ENCODE results near the gene CSRP2. TPM values are rescaled to one million over a fixed set of nuclear protein-coding genes. Genes with fewer than 3 reads are reported as not detected.

The CSRP2 gene
- total RNA-seq, 4 donors from 2014 or later = 1.9 to 9.6 (median 8.3) TPM

DNA sequence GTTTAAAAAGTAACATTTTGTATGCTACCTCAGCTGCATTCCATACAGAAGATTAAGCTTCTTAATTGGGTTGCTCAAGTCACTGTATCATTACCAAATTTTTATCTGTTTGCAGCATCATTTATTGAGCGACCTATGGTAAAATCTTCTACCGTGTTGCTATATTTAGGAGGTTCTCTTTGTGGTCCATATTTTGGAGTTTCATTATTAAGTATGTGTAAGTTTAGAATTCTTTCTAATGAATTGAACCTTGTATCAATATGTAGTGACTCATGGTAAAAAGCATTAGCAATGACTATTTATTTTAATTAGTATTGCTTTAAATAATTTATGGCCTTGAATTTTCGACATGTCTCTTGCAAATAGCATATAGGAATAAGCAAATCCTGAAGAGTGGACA, 42.2 kb downstream of the CSRP2 start:
- TF ChIP-seq EP300 (IDR thresholded peaks at IDR 0.05; ENCODE audit: low read depth) (no peak), POLR2AphosphoS5 (IDR thresholded peaks at IDR 0.05) (no peak), POLR2A (IDR thresholded peaks at IDR 0.05) (no peak)
- TF ChIP-seq, protein P1, sequence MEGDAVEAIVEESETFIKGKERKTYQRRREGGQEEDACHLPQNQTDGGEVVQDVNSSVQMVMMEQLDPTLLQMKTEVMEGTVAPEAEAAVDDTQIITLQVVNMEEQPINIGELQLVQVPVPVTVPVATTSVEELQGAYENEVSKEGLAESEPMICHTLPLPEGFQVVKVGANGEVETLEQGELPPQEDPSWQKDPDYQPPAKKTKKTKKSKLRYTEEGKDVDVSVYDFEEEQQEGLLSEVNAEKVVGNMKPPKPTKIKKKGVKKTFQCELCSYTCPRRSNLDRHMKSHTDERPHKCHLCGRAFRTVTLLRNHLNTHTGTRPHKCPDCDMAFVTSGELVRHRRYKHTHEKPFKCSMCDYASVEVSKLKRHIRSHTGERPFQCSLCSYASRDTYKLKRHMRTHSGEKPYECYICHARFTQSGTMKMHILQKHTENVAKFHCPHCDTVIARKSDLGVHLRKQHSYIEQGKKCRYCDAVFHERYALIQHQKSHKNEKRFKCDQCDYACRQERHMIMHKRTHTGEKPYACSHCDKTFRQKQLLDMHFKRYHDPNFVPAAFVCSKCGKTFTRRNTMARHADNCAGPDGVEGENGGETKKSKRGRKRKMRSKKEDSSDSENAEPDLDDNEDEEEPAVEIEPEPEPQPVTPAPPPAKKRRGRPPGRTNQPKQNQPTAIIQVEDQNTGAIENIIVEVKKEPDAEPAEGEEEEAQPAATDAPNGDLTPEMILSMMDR (IDR thresholded peaks at IDR 0.05) = no peak
- no peaks in the 10 kb centered on the region for H3K4me1 ChIP-seq
- H3K9me3 ChIP-seq = no peaks in the 10 kb centered on the region
- intact Hi-C loops (cut with DNase I; ENCODE audit: low total_unique reads) (no loop called here), in situ Hi-C loops (cut with MboI; ENCODE audit: low pct_ligation_motif_present in 1 of 4, low pct_unique_long_range_greater_than_20kb in 1 of 4, low sequenced_read_pairs in 3 of 4) (no loop called here)
- H3K27me3 ChIP-seq = no peaks in the 10 kb centered on the region
- no peak overlapping the region for H3K27ac ChIP-seq
- no peak overlapping the region for H3K4me3 ChIP-seq
- peaks cover 0 to 9% (median 4%) of the 10 kb centered on the region in 4 donors for H3K36me3 ChIP-seq
- WGBS, 2 donors (ENCODE audit: low coverage in 1 of 2) = 56 to 66% methylated on average over 3 of the region's 3 CpGs
- no peak for DNase-seq

DNA sequence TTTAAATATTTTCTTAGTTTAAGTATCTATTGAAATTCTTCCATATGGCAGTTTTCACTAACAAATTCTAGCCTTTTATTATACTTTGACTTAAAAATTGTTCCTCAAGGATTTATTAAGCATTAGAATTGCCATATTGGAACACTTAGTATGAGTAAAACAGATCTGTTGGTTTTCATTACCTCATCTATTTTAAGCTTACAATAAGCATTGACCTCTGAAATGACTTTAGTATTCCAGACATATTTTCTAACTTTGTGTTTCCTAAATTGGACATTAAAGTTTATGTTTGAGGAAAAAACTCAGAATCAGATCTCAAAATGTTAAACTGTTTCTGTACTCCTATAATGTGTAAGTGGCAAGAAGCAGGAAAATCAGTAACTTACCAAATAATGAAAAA, 48.4 kb downstream of the CSRP2 start:
- in situ Hi-C loops (cut with MboI; ENCODE audit: low pct_ligation_motif_present in 1 of 4, low pct_unique_long_range_greater_than_20kb in 1 of 4, low sequenced_read_pairs in 3 of 4) = no loop called here
- Histone ChIP-seq H3K4me3 (no peak overlapping the region), H3K4me1 (no peaks in the 10 kb centered on the region), H3K27me3 (no peaks in the 10 kb centered on the region), H3K27ac (no peak overlapping the region), H3K36me3 (peaks cover 0 to 24% (median 9%) of the 10 kb centered on the region in 4 donors), H3K9me3 (no peaks in the 10 kb centered on the region)
- DNase-seq = no peak
- TF ChIP-seq, protein P1 (IDR thresholded peaks at IDR 0.05) = no peak
- TF ChIP-seq EP300 (IDR thresholded peaks at IDR 0.05; ENCODE audit: low read depth) (no peak), POLR2A (IDR thresholded peaks at IDR 0.05) (no peak), POLR2AphosphoS5 (IDR thresholded peaks at IDR 0.05) (no peak)
- intact Hi-C loops (cut with DNase I; ENCODE audit: low total_unique reads) = no loop called here

DNA sequence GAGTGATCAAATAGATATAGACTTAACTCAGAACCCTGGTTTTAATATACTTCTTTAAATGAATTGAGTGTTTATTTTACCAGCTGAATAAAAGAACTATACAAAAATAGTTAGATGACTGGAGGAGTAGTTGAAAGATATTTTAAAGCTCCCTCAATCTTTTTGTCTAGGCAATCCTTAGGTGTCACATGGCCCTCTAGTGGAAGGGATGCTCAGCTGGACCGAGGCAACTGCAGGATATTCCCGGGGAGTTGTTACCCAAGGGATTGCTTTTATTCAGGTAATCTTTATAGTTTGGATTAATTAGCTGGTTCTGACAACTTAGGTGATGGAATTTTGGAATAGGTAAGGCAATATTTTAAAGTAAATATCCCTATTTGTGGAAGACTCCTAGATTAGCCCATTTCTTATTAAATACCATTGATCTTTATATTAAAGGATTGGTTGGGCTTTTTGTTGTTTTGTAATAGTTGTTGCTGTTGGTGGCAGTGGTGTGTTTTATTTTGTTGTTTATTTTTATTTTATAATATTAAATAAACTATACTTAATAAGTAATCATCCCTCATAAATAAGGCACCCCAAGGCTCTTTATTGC, 57.8 kb downstream of the CSRP2 start:
- H3K27ac ChIP-seq = no peak overlapping the region
- 46% methylated on average over 2 of the region's 2 CpGs; no CpG with 5 or more reads in 1 of the 2 donors for WGBS, 2 donors (ENCODE audit: low coverage in 1 of 2)
- TF ChIP-seq, protein P1 (IDR thresholded peaks at IDR 0.05) = peak; percentile 41 to 55 (median 47)
- no peak for TF ChIP-seq POLR2A (IDR thresholded peaks at IDR 0.05)
- no peak overlapping the region for H3K4me3 ChIP-seq
- DNase-seq = peak; percentile 19
- H3K27me3 ChIP-seq = no peaks in the 10 kb centered on the region
- H3K36me3 ChIP-seq = peaks cover 0 to 21% (median 5%) of the 10 kb centered on the region in 4 donors
- no peaks in the 10 kb centered on the region for H3K4me1 ChIP-seq
- no peaks in the 10 kb centered on the region for H3K9me3 ChIP-seq
- in situ Hi-C loops (cut with MboI; ENCODE audit: low pct_ligation_motif_present in 1 of 4, low pct_unique_long_range_greater_than_20kb in 1 of 4, low sequenced_read_pairs in 3 of 4) = loop anchor here in 1 of 4 donors (25.0 kb wide), 1 partner anchor 91 kb away; no protein-coding TSS in a partner anchor
- intact Hi-C loops (cut with DNase I; ENCODE audit: low total_unique reads) = no loop called here

DNA sequence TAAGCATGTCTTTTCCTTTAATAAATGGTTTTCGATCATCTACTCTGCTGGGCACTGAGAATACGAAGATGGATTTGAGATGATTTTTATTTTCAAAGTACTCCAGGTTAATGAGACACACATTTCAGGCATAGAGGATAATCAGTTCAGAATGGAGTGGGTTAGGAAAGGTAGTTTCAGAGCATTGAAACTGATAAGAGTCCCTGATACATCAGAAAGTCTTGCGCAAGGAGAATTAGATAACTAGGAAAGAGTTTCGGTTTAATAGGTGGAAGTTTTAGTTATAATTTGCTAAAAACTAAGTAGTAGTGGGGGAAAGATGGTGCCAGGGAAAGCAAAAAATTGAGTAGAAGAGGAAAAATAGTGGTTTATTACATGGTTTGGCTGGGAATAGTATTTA, 64.8 kb downstream of the CSRP2 start:
- in situ Hi-C loops (cut with MboI; ENCODE audit: low pct_ligation_motif_present in 1 of 4, low pct_unique_long_range_greater_than_20kb in 1 of 4, low sequenced_read_pairs in 3 of 4) = loop anchor here in 1 of 4 donors (25.0 kb wide), 1 partner anchor 98 kb away; no protein-coding TSS in a partner anchor
- no peaks in the 10 kb centered on the region for H3K27me3 ChIP-seq
- intact Hi-C loops (cut with DNase I; ENCODE audit: low total_unique reads) = no loop called here
- H3K4me1 ChIP-seq = peaks cover 0 to 8% (median 2%) of the 10 kb centered on the region in 4 donors
- no peak for TF ChIP-seq POLR2AphosphoS5 (IDR thresholded peaks at IDR 0.05)
- WGBS, 2 donors (ENCODE audit: low coverage in 1 of 2) = 96 to 100% methylated on average over 4 of the region's 4 CpGs
- H3K27ac ChIP-seq = no peak overlapping the region
- no peak for DNase-seq
- no peaks in the 10 kb centered on the region for H3K9me3 ChIP-seq
- no peak overlapping the region for H3K4me3 ChIP-seq
- peaks cover 0 to 8% (median 3%) of the 10 kb centered on the region in 4 donors for H3K36me3 ChIP-seq

DNA sequence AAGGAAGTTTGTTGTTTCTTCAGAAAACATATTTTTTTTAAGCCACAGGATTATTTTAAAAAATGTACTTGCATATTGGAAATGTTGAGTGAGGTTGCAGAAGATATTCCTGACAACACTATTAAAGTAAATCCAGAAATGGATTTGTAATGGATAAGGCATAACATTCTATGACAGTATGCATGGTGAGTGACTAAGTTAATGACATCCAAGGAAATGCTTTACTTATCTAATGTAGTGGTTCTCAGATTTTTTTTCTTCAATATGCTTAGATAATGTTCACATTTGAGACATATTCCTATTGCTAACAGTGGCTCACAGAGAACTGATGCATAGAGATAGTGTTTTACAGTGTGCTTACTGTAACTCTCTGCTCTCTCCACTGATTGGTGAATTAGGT, 65.6 kb downstream of the CSRP2 start:
- no peak overlapping the region for H3K4me3 ChIP-seq

More for the DNA sequence above, 65.6 kb downstream of the CSRP2 start:
- H3K9me3 ChIP-seq = no peaks in the 10 kb centered on the region
- H3K36me3 ChIP-seq = peaks cover 0 to 8% (median 3%) of the 10 kb centered on the region in 4 donors
- TF ChIP-seq POLR2A (IDR thresholded peaks at IDR 0.05) (no peak), EP300 (IDR thresholded peaks at IDR 0.05; ENCODE audit: low read depth) (no peak), POLR2AphosphoS5 (IDR thresholded peaks at IDR 0.05) (no peak)
- TF ChIP-seq, protein P1 (IDR thresholded peaks at IDR 0.05) = no peak
- intact Hi-C loops (cut with DNase I; ENCODE audit: low total_unique reads) = no loop called here
- DNase-seq = no peak
- H3K27ac ChIP-seq = no peak overlapping the region
- peaks cover 0 to 8% (median 2%) of the 10 kb centered on the region in 4 donors for H3K4me1 ChIP-seq
- in situ Hi-C loops (cut with MboI; ENCODE audit: low pct_ligation_motif_present in 1 of 4, low pct_unique_long_range_greater_than_20kb in 1 of 4, low sequenced_read_pairs in 3 of 4) = loop anchor here in 1 of 4 donors (25.0 kb wide), 1 partner anchor 99 kb away; no protein-coding TSS in a partner anchor
- no peaks in the 10 kb centered on the region for H3K27me3 ChIP-seq

All from transverse colon (tissue), 4 donors.